GM12892 (cell line): ENCODE data around the gene NPY4R2.
"Not testable (repeated sequence)": the region's sequence is repeated elsewhere in the genome, so short reads cannot be mapped to it uniquely, and the experiment has no call there.

ENCODE experiments used
- POLR2A ChIP-seq: IDR thresholded peaks from 2 replicates; pipeline ENCODE4 v1.6.1; 2011; ENCODE audit warnings: low read depth, low read length, control low read depth
- POLR2AphosphoS5 ChIP-seq: IDR thresholded peaks from 2 replicates; pipeline ENCODE4 v1.6.1; 2011; ENCODE audit warnings: low read depth, low read length, control low read depth

- not testable (repeated sequence) for TF ChIP-seq POLR2AphosphoS5, POLR2A
Measured at GRCh38 chr10:47870887-47871286, 47.6 kb upstream of the NPY4R2 start.
